ENCODE results near the gene F11.

Gene F11

DNA sequence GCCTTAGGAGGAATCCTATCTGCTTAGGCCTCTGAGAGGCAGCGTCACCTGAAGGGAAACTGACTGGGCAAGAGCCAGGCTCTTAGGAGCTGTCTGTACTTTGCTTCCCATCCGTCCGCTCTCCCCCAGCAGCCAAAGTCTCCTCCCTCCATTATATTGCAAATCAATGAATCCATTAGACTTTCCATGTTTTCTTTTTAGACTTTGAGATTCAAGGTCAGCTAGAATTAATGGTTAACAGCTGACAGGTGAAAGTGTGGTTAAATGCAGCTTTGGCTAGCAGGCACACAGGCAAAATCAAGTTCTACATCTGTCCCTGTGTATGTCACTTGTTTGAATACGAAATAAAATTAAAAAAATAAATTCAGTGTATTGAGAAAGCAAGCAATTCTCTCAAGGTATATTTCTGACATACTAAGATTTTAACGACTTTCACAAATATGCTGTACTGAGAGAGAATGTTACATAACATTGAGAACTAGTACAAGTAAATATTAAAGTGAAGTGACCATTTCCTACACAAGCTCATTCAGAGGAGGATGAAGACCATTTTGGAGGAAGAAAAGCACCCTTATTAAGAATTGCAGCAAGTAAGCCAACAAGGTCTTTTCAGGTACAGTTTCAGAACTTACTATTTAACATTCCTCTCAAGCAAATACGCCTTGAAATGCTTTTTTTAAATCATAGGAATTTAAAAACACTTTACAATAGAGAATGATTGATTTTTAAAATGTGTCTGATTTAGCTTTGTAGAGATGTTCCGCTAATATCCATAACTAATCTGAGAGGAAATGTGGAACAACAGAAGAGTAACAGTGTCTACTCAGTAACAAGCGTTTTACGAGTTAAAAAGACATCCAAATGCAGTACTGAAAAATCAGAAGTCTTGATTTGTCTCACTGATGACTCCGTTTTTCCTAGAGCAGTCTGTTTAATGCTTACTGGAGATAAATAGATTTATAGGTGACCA lies at the start of gene F11:
F11 (plus strand) TSS at position 507 of the 970 bp plus-strand sequence. CDS start 948 bp downstream, outside the sequence.
- no peaks in the 10 kb centered on the region for H3K9me3 Mint-ChIP-seq
- no peaks in the 10 kb centered on the region for H3K36me3 Mint-ChIP-seq
- peaks cover 13% of the 10 kb centered on the region for H3K27me3 Mint-ChIP-seq
- no peak within 1 kb of the TSS for H3K4me3 Mint-ChIP-seq
- H3K27ac Mint-ChIP-seq, result no peak within 1 kb of the TSS
- H3K4me1 Mint-ChIP-seq, result no peaks in the 10 kb centered on the region
- no peak for DNase-seq
- CTCF ChIA-PET, result no interaction called here

DNA sequence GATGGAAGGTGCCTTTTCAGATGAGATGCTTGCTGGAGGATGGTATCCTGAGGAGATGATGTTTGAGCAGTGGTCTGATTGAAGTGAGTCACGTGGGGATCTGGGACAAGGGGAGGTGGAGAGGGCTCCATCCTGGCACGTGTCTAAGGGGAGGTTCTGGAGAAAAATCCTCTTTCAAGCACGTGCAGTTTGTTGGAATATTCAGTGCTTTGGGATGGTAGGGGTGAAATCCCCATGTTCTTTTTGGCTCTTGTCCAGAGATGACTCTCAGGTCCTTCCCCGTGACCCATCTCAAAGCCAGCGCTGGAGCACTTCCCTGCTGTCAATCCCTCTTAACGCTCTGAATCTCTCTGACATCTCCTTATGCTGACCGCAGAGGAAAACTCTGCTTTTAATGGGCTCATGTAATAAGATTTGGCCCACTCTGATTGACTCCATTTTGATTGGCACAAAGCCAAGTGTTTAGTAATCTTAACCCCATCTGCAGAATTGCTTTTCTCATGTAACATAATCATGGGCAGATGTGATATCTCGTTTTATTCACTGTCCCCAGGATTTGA lies 49.4 kb upstream of the F11 start:
- H3K9me3 Mint-ChIP-seq, result no peaks in the 10 kb centered on the region
- peaks cover 5% of the 10 kb centered on the region for H3K27me3 Mint-ChIP-seq
- CTCF ChIA-PET, result no interaction called here
- H3K4me3 Mint-ChIP-seq, result no peak overlapping the region
- no peak overlapping the region for H3K27ac Mint-ChIP-seq
- no peak for DNase-seq
- H3K36me3 Mint-ChIP-seq, result peaks cover under 1% of the 10 kb centered on the region
- no peaks in the 10 kb centered on the region for H3K4me1 Mint-ChIP-seq

DNA sequence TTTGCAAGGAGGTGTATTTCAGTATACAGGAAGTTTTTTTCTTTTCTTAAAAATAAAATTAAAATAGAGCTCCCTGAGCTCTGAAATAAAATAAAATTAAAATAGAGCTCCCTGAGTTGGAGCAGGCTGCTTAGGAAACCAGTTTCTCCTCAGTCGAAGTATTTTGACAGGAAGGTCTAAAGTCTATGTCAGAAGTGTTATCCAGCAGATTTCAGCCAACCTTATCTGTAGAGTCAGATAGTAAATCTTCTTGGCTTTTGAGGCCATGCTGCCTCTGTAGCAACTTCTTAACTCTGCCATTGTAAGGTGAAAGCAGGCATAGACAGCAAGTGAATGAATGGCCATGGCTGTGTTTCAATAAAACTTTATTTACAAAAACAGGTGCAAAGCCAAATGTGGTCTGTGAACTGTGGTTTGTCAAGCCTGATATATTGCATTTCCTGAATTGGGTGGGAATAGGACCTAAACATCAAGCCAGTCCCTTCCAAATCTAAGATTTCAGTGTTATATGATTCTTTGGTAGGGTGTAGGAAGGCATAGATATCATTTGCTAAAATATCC lies 48.2 kb upstream of the F11 start:
- no peak for DNase-seq
- CTCF ChIA-PET, result no interaction called here
- peaks cover 5% of the 10 kb centered on the region for H3K27me3 Mint-ChIP-seq
- H3K4me3 Mint-ChIP-seq, result no peak overlapping the region
- H3K9me3 Mint-ChIP-seq, result no peaks in the 10 kb centered on the region
- H3K4me1 Mint-ChIP-seq, result no peaks in the 10 kb centered on the region
- no peaks in the 10 kb centered on the region for H3K36me3 Mint-ChIP-seq
- no peak overlapping the region for H3K27ac Mint-ChIP-seq

DNA sequence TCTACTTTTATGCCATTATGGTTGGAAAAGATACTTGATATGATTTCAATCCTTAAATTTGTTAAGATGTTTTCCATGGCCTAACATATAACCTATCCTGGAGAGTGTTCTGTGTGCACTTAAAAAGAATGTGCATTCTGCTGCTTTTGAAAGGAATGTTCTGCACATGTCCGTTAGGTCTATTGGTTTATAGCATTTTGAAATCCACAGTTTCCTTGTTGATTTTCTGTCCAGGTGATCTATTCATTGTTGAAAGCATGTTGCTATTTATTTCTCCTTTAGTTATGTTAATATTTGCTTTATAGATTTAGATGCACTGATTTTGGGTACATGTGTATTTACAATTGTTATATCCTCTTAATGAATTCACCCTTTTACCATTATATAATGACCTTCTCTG lies 44.4 kb upstream of the F11 start:
- Mint-ChIP-seq H3K4me3 (no peak overlapping the region), H3K9me3 (peaks cover 13% of the 10 kb centered on the region), H3K36me3 (no peaks in the 10 kb centered on the region), H3K27me3 (no peaks in the 10 kb centered on the region), H3K27ac (no peak overlapping the region), H3K4me1 (no peaks in the 10 kb centered on the region)
- no peak for DNase-seq
- CTCF ChIA-PET, result no interaction called here

DNA sequence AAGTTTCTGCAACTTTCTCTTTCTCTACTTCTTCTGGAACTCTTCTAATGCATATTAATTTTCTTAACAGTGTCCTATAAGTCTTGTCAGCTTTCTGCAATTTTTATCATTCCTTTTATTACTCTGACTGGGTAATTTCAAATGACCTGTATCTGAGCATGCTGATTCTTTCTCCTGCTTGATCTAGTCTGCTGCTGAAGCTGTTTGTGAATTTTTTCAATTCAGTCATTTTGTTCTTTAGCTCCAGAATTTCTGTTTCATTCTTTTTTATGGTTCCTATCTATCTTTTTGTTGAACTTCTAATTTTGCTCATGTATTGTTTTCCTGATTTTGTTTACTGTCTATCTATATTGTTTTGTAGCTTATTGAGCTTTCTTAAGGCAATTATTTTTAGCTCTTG lies 40.1 kb upstream of the F11 start:
- no peak overlapping the region for H3K4me3 Mint-ChIP-seq
- H3K9me3 Mint-ChIP-seq, result peaks cover 15% of the 10 kb centered on the region
- no peaks in the 10 kb centered on the region for H3K27me3 Mint-ChIP-seq
- no peak overlapping the region for H3K27ac Mint-ChIP-seq
- no peaks in the 10 kb centered on the region for H3K36me3 Mint-ChIP-seq
- CTCF ChIA-PET, result no interaction called here
- H3K4me1 Mint-ChIP-seq, result no peaks in the 10 kb centered on the region
- no peak for DNase-seq

DNA sequence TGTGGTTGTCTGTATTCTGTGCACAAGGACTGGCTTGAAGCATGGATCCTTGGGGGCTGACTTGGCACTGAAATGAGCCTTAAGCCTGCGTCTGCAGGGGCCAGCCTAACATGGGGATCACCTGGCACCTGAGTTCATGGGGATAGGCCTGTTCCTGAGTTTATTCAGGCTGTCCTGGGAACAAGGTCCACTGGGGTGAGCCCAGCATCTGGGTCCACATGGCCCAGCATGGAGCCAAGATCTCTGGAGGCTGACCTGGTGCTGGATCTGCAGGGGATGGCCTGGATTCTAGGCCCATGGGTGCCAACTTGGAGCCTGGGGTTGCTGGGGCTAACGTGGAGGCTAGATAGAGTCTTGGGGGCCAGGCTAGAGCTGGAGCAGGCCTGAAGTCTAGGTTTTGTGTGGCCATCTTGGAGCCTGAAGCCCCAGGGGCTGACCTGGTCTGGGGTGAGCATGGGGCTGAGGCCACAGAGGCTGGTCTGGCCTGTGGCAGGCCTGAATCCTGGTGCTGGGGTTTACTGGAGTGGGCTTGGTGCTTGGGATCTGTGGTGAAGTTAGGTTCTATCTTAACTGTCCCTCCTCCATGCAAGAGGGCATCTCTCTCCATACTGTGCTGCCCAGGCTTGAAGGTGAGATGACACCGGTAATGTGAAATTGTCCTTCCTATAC lies 39.3 kb upstream of the F11 start:
- CTCF ChIA-PET, result no interaction called here

DNA sequence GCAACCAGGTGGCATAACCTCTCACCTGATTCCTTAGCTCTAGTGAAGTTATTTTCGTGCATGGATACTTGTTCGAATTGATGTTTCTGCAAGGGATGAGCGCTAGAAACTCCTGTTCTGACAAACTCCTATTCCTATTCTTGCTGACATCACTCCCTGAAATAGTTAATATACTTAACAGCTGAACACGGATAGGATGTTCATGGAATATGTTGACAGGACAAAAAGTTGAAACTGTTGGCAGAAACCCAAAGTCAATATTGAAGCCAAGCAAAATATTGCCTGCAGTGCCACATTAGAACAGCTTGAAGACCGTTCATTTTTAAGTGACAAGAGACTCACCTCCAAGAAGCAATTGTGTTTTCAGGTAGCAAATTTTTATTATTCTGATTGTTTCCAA lies 38.8 kb upstream of the F11 start, which contains the start of gene KLKB1:
KLKB1 (plus strand) TSS at position 287 of the 400 bp plus-strand sequence. CDS start 689 bp downstream, outside the sequence.
- H3K36me3 Mint-ChIP-seq, result no peaks in the 10 kb centered on the region
- peaks cover 15% of the 10 kb centered on the region for H3K9me3 Mint-ChIP-seq
- H3K27me3 Mint-ChIP-seq, result no peaks in the 10 kb centered on the region
- no peak within 1 kb of the TSS for H3K27ac Mint-ChIP-seq
- H3K4me1 Mint-ChIP-seq, result no peaks in the 10 kb centered on the region
- H3K4me3 Mint-ChIP-seq, result no peak within 1 kb of the TSS
- no peak for DNase-seq
- CTCF ChIA-PET, result no interaction called here

More for the DNA sequence above, 39.3 kb upstream of the F11 start:
- H3K4me1 Mint-ChIP-seq, result no peaks in the 10 kb centered on the region
- no peak overlapping the region for H3K4me3 Mint-ChIP-seq
- no peaks in the 10 kb centered on the region for H3K27me3 Mint-ChIP-seq
- H3K27ac Mint-ChIP-seq, result no peak overlapping the region
- DNase-seq, result no peak
- peaks cover 15% of the 10 kb centered on the region for H3K9me3 Mint-ChIP-seq
- no peaks in the 10 kb centered on the region for H3K36me3 Mint-ChIP-seq

DNA sequence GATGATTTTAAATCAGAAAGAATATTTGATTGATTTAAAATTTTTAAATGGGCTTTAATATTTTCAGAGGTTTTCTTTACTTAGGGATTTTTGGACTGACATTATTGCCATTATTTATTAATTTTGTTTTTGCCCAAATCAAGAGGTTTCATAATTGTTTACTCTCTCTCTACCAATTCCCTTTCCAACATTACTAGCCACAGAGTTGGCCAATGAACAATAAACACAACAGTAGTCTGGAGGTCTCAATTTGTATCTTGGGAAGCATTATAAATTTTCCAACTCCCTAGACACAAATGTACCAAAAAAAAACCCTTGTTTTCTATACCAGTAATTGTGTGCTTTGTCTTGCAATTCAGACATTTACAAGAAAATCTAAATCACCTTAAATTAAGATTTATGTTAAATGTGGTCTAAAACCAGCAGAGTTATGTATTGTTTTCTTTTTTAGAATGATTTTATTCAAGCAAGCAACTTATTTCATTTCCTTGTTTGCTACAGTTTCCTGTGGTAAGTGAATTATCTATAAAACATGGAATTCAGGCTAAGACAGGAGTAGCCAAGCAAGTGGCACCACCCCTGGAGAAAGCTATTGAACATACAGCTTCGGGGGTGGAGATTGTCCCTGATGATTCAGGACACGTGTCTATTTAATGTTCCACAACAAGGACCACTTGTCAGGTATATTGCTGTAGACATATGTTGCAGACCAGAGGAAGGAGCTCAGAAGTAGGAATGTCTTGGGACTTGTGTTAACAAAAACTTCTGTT lies 38.1 kb upstream of the F11 start:
- no peak for DNase-seq
- Mint-ChIP-seq H3K4me1 (no peaks in the 10 kb centered on the region), H3K9me3 (peaks cover 15% of the 10 kb centered on the region), H3K27ac (no peak overlapping the region), H3K27me3 (no peaks in the 10 kb centered on the region), H3K4me3 (no peak overlapping the region), H3K36me3 (no peaks in the 10 kb centered on the region)
- CTCF ChIA-PET, result no interaction called here

DNA sequence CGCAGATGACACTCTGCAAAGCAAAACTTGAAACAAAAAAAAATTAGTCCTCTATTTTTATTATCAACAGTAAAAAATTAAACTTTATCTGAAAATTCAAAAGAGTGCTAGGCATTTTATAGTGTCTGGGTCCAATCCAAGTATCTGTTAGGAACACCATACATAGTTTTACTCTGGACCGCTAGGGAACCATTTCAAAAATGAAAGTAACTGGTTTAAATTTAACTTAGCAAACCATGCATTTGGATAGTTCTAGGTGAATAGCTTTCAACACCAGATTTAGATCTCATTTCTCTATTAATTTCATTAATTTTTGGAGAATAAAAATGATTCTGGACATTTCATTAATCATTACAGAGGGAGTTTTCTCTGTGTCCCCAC lies 37.5 kb upstream of the F11 start:
- H3K36me3 Mint-ChIP-seq, result no peaks in the 10 kb centered on the region
- CTCF ChIA-PET, result no interaction called here
- H3K27ac Mint-ChIP-seq, result no peak overlapping the region
- DNase-seq, result no peak
- H3K9me3 Mint-ChIP-seq, result peaks cover 15% of the 10 kb centered on the region
- H3K4me3 Mint-ChIP-seq, result no peak overlapping the region
- H3K4me1 Mint-ChIP-seq, result no peaks in the 10 kb centered on the region
- no peaks in the 10 kb centered on the region for H3K27me3 Mint-ChIP-seq

DNA sequence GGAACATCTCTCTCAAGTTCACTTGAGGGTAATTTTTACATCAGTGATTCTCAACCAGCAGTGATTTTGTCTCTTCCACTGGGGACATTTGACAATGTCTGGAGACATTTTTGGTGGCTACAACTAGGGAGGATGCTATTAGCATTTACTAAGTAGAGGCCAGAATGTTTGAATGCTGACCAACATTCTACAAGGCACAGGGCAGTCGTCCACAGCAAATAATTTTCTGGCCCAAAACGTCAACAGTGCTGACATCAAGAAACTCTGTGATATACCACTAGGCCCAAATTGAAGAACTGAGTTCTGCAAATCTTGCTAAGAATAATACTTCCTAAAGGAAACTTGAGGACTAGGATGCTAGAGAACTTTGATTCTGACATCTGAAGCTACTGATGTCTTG lies 31.6 kb upstream of the F11 start:
- DNase-seq, result no peak
- Mint-ChIP-seq H3K4me3 (no peak overlapping the region), H3K36me3 (no peaks in the 10 kb centered on the region), H3K27ac (no peak overlapping the region), H3K4me1 (no peaks in the 10 kb centered on the region), H3K9me3 (no peaks in the 10 kb centered on the region), H3K27me3 (no peaks in the 10 kb centered on the region)
- CTCF ChIA-PET, result no interaction called here

DNA sequence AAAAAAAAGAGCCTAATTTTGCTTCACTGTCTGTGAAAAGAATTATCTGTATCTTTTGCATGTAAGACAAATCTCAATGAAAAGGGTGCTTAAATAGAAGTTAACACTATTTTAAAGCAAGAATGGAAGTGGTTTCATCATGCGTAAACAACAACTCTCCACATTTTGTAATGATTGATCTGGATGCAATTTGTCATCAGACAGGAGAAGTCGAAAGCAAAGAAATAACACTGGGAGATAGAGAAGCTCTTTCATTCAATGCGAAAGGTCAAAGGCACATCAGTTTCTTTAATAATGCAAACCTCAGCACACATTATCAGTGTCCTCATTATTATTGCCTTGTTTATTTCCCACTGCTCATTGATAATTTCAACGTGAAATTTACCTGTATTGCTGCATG lies 29.9 kb upstream of the F11 start:
- Mint-ChIP-seq H3K4me1 (no peaks in the 10 kb centered on the region), H3K9me3 (no peaks in the 10 kb centered on the region), H3K4me3 (no peak overlapping the region), H3K36me3 (no peaks in the 10 kb centered on the region), H3K27me3 (no peaks in the 10 kb centered on the region), H3K27ac (no peak overlapping the region)
- CTCF ChIA-PET, result no interaction called here
- DNase-seq, result no peak

DNA sequence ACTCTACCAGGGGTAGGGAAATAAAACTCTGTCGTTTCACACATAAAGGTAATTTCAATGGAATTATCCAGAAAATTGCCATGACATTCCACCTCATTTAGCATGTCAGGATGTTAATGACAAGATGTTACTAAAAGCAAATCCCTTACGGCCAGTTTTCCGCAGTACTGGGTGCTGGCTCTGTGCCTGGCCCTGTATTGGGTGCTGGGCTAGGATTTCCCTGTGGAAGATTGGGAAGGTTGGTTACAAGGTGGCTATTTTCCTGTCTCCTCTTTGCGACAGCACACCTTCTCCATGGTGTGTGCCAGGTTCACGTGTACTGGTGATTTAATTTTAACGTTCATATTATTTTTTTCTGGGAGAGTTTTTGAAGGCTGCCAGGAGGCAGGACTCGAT lies 25.5 kb upstream of the F11 start:
- Mint-ChIP-seq H3K9me3 (no peaks in the 10 kb centered on the region), H3K27ac (no peak overlapping the region), H3K36me3 (no peaks in the 10 kb centered on the region), H3K27me3 (no peaks in the 10 kb centered on the region), H3K4me3 (no peak overlapping the region), H3K4me1 (no peaks in the 10 kb centered on the region)
- DNase-seq, result no peak
- CTCF ChIA-PET, result no interaction called here

DNA sequence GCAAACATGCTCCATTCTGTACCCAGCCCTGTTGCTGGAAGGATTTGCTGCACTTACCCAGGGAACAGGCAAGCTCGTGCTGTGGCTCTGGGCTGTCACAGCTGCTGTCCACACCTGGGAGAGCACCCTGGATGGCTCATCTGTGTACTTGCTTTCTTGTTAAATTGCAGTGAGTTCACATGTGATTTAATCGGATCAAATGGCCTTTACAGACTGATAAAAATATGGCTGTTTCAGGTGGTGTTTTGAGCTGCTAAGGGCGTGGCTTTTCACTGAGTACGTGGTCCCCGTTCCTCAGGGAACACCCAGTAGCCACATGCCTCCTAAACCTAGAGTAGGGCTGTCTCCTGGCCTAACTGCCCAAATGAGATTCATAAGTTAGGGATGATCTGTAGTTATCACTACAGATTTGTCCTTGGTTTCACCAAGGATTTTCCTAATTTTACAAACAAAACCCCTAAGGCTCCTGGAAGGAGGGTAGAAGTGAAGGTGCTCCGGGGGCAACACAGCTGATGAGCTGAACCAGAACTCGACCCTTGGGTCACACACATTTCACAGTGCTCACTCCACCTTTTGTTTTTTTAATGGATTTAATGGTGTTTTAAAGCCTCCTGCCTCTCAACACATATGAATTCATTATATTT lies 25.0 kb upstream of the F11 start:
- no peaks in the 10 kb centered on the region for H3K4me1 Mint-ChIP-seq
- H3K9me3 Mint-ChIP-seq, result no peaks in the 10 kb centered on the region
- no peaks in the 10 kb centered on the region for H3K27me3 Mint-ChIP-seq
- H3K27ac Mint-ChIP-seq, result no peak overlapping the region
- no peak overlapping the region for H3K4me3 Mint-ChIP-seq
- DNase-seq, result no peak
- CTCF ChIA-PET, result no interaction called here
- H3K36me3 Mint-ChIP-seq, result no peaks in the 10 kb centered on the region

DNA sequence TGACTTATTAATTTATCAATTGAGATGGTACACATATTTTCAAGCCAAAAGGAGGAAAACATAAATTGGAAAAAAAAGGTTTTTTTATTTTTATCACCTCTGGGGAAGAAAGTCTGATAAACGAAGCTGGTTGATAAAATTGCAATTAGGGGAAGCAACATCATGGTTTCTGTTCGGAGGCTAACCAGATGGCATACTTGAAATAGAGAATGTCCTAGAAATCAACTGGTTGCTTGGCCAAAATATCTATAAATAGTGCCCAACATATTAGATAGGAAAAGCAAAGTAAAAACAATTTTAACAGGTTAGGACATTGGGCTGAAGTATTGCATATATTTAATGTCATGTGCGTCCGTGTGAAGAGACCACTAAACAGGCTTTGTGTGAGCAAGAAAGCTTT lies 24.4 kb upstream of the F11 start:
- Mint-ChIP-seq H3K27ac (no peak overlapping the region), H3K4me1 (no peaks in the 10 kb centered on the region)
- CTCF ChIA-PET, result no interaction called here

More for the DNA sequence above, 24.4 kb upstream of the F11 start:
- H3K9me3 Mint-ChIP-seq, result no peaks in the 10 kb centered on the region
- no peak for DNase-seq
- no peaks in the 10 kb centered on the region for H3K27me3 Mint-ChIP-seq
- no peaks in the 10 kb centered on the region for H3K36me3 Mint-ChIP-seq
- H3K4me3 Mint-ChIP-seq, result no peak overlapping the region
